ENCODE measurements around the gene SLC27A2.

Gene SLC27A2

DNA sequence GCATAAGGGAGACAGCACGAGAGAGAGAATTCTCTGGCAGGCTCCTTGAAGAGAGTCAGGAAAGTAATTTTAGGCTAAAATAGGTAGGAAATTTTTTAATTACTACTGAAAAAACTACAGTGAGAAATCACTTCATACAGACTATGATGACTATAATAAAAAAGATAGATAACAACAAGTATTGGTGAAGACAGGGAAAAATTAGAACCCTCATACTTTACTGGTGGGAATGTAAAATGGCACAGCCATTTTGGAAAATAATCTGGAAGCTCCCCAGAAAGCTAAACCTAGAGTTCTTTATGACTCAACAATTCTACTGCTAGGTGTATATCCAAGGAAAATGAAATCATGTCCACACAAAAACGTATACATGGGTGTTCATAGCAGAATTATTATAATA lies 85.6 kb downstream of the SLC27A2 start:
- no peak for FAIRE-seq
- DNase-seq (ENCODE audit: insufficient read length, low spot score): no peak
- TF ChIP-seq POLR2A (IDR thresholded peaks at IDR 0.05; ENCODE audit: low read depth, low read length): no peak
- no peak for TF ChIP-seq PAX5 (IDR thresholded peaks at IDR 0.05; ENCODE audit: insufficient read depth, low read length, severe bottlenecking)
- no peak for TF ChIP-seq SPI1 (IDR thresholded peaks at IDR 0.05; ENCODE audit: low read depth, low read length)
- TF ChIP-seq TAF1 (IDR thresholded peaks at IDR 0.05; ENCODE audit: low read depth, low read length): no peak
- no peak for TF ChIP-seq POLR2AphosphoS5 (IDR thresholded peaks at IDR 0.05; ENCODE audit: low read depth, low read length)
- TF ChIP-seq POU2F2 (IDR thresholded peaks at IDR 0.05; ENCODE audit: low read depth, low read length): no peak

DNA sequence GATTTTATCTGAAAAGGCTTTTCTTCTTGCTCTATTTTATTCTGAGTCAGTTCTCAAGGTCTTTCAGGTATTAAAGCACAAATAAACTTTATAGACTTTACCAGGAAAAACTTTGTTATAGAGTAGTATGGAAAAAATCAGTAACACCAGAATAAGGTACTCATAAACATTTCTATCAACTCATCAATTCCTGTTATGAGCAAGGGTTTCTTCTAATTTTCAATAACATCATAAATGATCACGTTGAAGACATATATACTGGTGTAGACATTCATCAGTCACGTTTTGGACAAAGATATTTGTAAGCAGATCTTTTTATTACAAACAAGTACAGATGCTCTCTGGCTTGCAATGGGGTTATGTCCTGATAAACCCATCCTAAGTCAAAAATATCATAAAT lies 93.1 kb downstream of the SLC27A2 start:
- DNase-seq (ENCODE audit: insufficient read length, low spot score): no peak
- no peak for FAIRE-seq
- TF ChIP-seq SPI1 (IDR thresholded peaks at IDR 0.05; ENCODE audit: low read depth, low read length): no peak
- no peak for TF ChIP-seq POLR2A (IDR thresholded peaks at IDR 0.05; ENCODE audit: low read depth, low read length)
- no peak for TF ChIP-seq TAF1 (IDR thresholded peaks at IDR 0.05; ENCODE audit: low read depth, low read length)
- TF ChIP-seq POU2F2 (IDR thresholded peaks at IDR 0.05; ENCODE audit: low read depth, low read length): no peak
- no peak for TF ChIP-seq POLR2AphosphoS5 (IDR thresholded peaks at IDR 0.05; ENCODE audit: low read depth, low read length)
- no peak for TF ChIP-seq PAX5 (IDR thresholded peaks at IDR 0.05; ENCODE audit: insufficient read depth, low read length, severe bottlenecking)

DNA sequence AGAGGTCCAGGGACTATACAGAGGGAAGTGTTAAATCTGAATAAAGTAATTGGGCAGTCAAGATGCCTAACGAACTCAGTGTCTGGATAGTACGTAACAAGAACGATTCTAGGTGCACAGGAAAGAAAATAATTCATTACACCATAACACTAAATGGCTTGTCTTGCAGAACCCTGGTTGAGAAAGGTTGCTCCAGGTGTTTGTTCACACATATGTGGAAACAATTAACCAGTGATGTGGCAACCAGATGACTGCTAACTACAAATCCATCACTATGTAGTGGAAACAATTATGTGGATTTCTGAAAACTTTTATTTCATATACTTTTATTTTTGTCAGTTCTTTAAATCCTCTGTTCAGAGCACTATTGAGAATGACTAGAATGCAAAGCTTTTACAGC lies 93.9 kb downstream of the SLC27A2 start:
- DNase-seq (ENCODE audit: insufficient read length, low spot score) (no peak), FAIRE-seq (no peak)
- TF ChIP-seq POLR2AphosphoS5 (IDR thresholded peaks at IDR 0.05; ENCODE audit: low read depth, low read length) (no peak), PAX5 (IDR thresholded peaks at IDR 0.05; ENCODE audit: insufficient read depth, low read length, severe bottlenecking) (no peak), TAF1 (IDR thresholded peaks at IDR 0.05; ENCODE audit: low read depth, low read length) (no peak), POLR2A (IDR thresholded peaks at IDR 0.05; ENCODE audit: low read depth, low read length) (no peak), SPI1 (IDR thresholded peaks at IDR 0.05; ENCODE audit: low read depth, low read length) (no peak), POU2F2 (IDR thresholded peaks at IDR 0.05; ENCODE audit: low read depth, low read length) (no peak)

DNA sequence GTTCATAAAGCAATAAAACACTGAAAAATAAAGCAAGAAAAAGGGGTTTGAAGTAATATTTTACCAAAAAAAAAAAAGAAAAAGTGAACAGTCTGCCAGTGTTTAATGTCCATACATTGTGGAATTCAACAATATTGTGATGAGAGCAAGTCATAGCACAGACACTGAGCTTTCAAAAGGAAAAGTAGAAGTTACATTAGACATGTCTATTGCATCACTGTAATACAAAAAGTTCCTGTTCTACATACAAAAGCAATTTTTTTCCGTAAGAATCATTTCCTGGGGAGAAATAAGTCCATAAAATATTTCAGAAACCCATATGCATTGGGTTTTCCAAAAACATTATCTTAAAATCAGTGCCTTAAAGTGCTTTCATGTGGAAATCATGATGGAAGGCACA lies 95.4 kb downstream of the SLC27A2 start:
- TF ChIP-seq TAF1 (IDR thresholded peaks at IDR 0.05; ENCODE audit: low read depth, low read length): no peak
- no peak for TF ChIP-seq PAX5 (IDR thresholded peaks at IDR 0.05; ENCODE audit: insufficient read depth, low read length, severe bottlenecking)
- TF ChIP-seq POLR2AphosphoS5 (IDR thresholded peaks at IDR 0.05; ENCODE audit: low read depth, low read length): no peak
- no peak for TF ChIP-seq SPI1 (IDR thresholded peaks at IDR 0.05; ENCODE audit: low read depth, low read length)
- no peak for TF ChIP-seq POU2F2 (IDR thresholded peaks at IDR 0.05; ENCODE audit: low read depth, low read length)
- TF ChIP-seq POLR2A (IDR thresholded peaks at IDR 0.05; ENCODE audit: low read depth, low read length): no peak
- no peak for FAIRE-seq
- no peak for DNase-seq (ENCODE audit: insufficient read length, low spot score)

DNA sequence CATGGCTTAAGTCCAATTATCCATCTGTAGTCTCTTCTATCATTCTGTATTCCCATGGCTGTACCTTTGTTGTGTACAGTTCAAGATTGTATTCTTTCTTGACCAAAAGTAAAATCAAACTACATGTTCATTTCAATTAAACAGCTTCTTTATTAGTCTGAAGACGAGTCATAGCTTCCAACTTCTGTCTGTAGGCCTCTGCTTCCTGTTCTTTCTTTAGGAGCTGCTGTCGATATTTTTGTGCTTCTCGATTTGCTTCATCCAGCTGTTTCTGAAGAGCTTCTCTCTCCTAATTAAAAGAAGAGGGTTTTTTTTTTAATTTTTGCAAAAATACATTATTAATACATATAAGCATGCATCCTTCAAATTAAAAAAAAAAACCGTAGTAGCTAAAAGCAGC lies 96.5 kb downstream of the SLC27A2 start:
- FAIRE-seq (no peak), DNase-seq (ENCODE audit: insufficient read length, low spot score) (no peak)
- TF ChIP-seq SPI1 (IDR thresholded peaks at IDR 0.05; ENCODE audit: low read depth, low read length) (no peak), TAF1 (IDR thresholded peaks at IDR 0.05; ENCODE audit: low read depth, low read length) (no peak), POLR2AphosphoS5 (IDR thresholded peaks at IDR 0.05; ENCODE audit: low read depth, low read length) (no peak), PAX5 (IDR thresholded peaks at IDR 0.05; ENCODE audit: insufficient read depth, low read length, severe bottlenecking) (no peak)

DNA sequence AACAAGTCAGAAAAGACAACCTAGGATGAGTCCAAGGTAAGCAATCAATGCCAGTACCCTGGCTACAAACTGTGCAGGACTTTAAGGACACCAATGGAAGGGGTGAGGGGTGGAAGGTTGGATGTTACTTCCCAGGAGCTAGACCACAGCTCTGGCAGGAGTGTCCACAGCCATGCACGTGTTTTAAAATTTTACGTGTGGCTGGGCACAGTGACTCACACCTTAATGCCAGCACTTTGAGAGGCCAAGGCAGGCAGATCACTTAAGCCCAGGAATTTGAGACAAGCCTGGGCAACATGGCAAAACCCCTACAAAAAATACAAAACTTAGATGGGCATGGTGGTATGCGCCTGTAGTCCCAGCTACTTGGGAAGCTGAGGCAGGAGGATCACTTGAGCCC lies 98.3 kb downstream of the SLC27A2 start:
- FAIRE-seq (no peak), DNase-seq (ENCODE audit: insufficient read length, low spot score) (no peak)
- no peak for TF ChIP-seq POLR2A (IDR thresholded peaks at IDR 0.05; ENCODE audit: low read depth, low read length)
- no peak for TF ChIP-seq POU2F2 (IDR thresholded peaks at IDR 0.05; ENCODE audit: low read depth, low read length)
- no peak for TF ChIP-seq SPI1 (IDR thresholded peaks at IDR 0.05; ENCODE audit: low read depth, low read length)
- TF ChIP-seq PAX5 (IDR thresholded peaks at IDR 0.05; ENCODE audit: insufficient read depth, low read length, severe bottlenecking): no peak
- no peak for TF ChIP-seq POLR2AphosphoS5 (IDR thresholded peaks at IDR 0.05; ENCODE audit: low read depth, low read length)
- no peak for TF ChIP-seq TAF1 (IDR thresholded peaks at IDR 0.05; ENCODE audit: low read depth, low read length)

DNA sequence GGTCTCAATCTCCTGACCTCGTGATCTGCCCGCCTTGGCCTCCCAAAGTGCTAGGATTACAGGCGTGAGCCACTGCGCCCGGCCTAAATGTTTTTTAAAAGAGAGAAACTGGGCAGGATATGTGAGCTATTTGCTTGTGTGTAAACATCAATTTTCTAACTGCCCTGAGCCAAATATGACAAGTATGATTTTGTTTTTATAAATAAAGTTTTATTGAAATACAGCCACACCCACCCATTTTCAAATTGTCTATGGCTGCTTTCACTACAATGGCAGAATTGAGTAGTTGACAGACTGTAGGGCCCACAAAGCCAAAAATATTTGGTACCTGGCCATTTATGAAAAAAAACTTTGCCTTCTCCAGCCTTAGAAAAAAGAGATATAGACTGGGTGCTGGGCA lies 99.4 kb downstream of the SLC27A2 start:
- TF ChIP-seq POLR2AphosphoS5 (IDR thresholded peaks at IDR 0.05; ENCODE audit: low read depth, low read length): no peak
- TF ChIP-seq POLR2A (IDR thresholded peaks at IDR 0.05; ENCODE audit: low read depth, low read length): no peak
- TF ChIP-seq PAX5 (IDR thresholded peaks at IDR 0.05; ENCODE audit: insufficient read depth, low read length, severe bottlenecking): no peak
- TF ChIP-seq SPI1 (IDR thresholded peaks at IDR 0.05; ENCODE audit: low read depth, low read length): no peak
- no peak for TF ChIP-seq POU2F2 (IDR thresholded peaks at IDR 0.05; ENCODE audit: low read depth, low read length)
- TF ChIP-seq TAF1 (IDR thresholded peaks at IDR 0.05; ENCODE audit: low read depth, low read length): no peak
- FAIRE-seq (no peak), DNase-seq (ENCODE audit: insufficient read length, low spot score) (no peak)
